ENCODE results near the gene LONP2. TPM values are rescaled to one million over a fixed set of nuclear protein-coding genes. Genes with fewer than 3 reads are reported as not detected.
"Not testable (repeated sequence)": the region's sequence is repeated elsewhere in the genome, so short reads cannot be mapped to it uniquely, and the experiment has no call there.

Gene LONP2
- total RNA-seq, 1 donor from 2014 or later: 50.7 TPM

GRCh38 chr16:48350736-48351135 lies 106.6 kb downstream of the LONP2 start:
- no peak overlapping the region for H3K4me3 ChIP-seq (ENCODE audit: insufficient read depth, low read depth, low read length)
- Mint-ChIP-seq H3K4me3 (ENCODE audit: unreplicated experiment) (no peak overlapping the region), H3K36me3 (ENCODE audit: low read depth, unreplicated experiment) (peaks cover 24% of the 10 kb centered on the region), H3K27ac (ENCODE audit: unreplicated experiment) (no peak overlapping the region), H3K27me3 (ENCODE audit: low read depth, unreplicated experiment) (no peaks in the 10 kb centered on the region), H3K9me3 (ENCODE audit: unreplicated experiment) (no peaks in the 10 kb centered on the region), H3K4me1 (ENCODE audit: low read depth, unreplicated experiment) (peaks cover 4% of the 10 kb centered on the region)
- peaks cover 18% of the 10 kb centered on the region for H4K20me1 ChIP-seq (ENCODE audit: insufficient read depth, low read length)
- peaks cover 27% of the 10 kb centered on the region for H3K36me3 ChIP-seq (ENCODE audit: insufficient read depth, low read length)
- no peak overlapping the region for H2AFZ ChIP-seq (ENCODE audit: low read depth, low read length)
- H3K4me2 ChIP-seq (ENCODE audit: low read length): no peak overlapping the region
- H3K79me2 ChIP-seq (ENCODE audit: insufficient read depth, low read length): peaks cover 13% of the 10 kb centered on the region
- DNase-seq (ENCODE audit: low read depth): no peak
- H3K9ac ChIP-seq (ENCODE audit: low read length): no peak overlapping the region
- H3K4me1 ChIP-seq (ENCODE audit: insufficient read depth, low read length): no peaks in the 10 kb centered on the region
- no peak for TF ChIP-seq EZH2 (IDR thresholded peaks at IDR 0.05; ENCODE audit: insufficient read depth, low read length)
- TF ChIP-seq CTCF (IDR thresholded peaks at IDR 0.05; ENCODE audit: insufficient read depth, low read depth, low read length): no peak
- FAIRE-seq: no peak
- H3K9me3 ChIP-seq (ENCODE audit: insufficient read depth, low read depth, low read length): no peaks in the 10 kb centered on the region
- H3K27ac ChIP-seq (ENCODE audit: low read depth, low read length): no peak overlapping the region
- no peaks in the 10 kb centered on the region for H3K27me3 ChIP-seq (ENCODE audit: insufficient read depth, low read length)

GRCh38 chr16:48352648-48353390 lies 108.7 kb downstream of the LONP2 start:
- H3K4me3 Mint-ChIP-seq (ENCODE audit: unreplicated experiment): no peak overlapping the region
- H3K27ac Mint-ChIP-seq (ENCODE audit: unreplicated experiment): no peak overlapping the region
- H3K4me2 ChIP-seq (ENCODE audit: low read length): no peak overlapping the region
- no peaks in the 10 kb centered on the region for H3K27me3 ChIP-seq (ENCODE audit: insufficient read depth, low read length)
- TF ChIP-seq CTCF (IDR thresholded peaks at IDR 0.05; ENCODE audit: insufficient read depth, low read depth, low read length) (no peak), EZH2 (IDR thresholded peaks at IDR 0.05; ENCODE audit: insufficient read depth, low read length) (no peak)
- no peak overlapping the region for H3K9ac ChIP-seq (ENCODE audit: low read length)
- peaks cover 20% of the 10 kb centered on the region for H3K36me3 Mint-ChIP-seq (ENCODE audit: low read depth, unreplicated experiment)
- peaks cover 27% of the 10 kb centered on the region for H3K36me3 ChIP-seq (ENCODE audit: insufficient read depth, low read length)
- no peaks in the 10 kb centered on the region for H3K9me3 ChIP-seq (ENCODE audit: insufficient read depth, low read depth, low read length)
- no peak for FAIRE-seq
- H3K4me3 ChIP-seq (ENCODE audit: insufficient read depth, low read depth, low read length): no peak overlapping the region
- no peak for DNase-seq (ENCODE audit: low read depth)
- peaks cover 32% of the 10 kb centered on the region for H4K20me1 ChIP-seq (ENCODE audit: insufficient read depth, low read length)
- H3K79me2 ChIP-seq (ENCODE audit: insufficient read depth, low read length): peaks cover 30% of the 10 kb centered on the region
- no peak overlapping the region for H3K27ac ChIP-seq (ENCODE audit: low read depth, low read length)
- H3K9me3 Mint-ChIP-seq (ENCODE audit: unreplicated experiment): no peaks in the 10 kb centered on the region
- no peak overlapping the region for H2AFZ ChIP-seq (ENCODE audit: low read depth, low read length)
- no peaks in the 10 kb centered on the region for H3K27me3 Mint-ChIP-seq (ENCODE audit: low read depth, unreplicated experiment)
- no peaks in the 10 kb centered on the region for H3K4me1 ChIP-seq (ENCODE audit: insufficient read depth, low read length)
- H3K4me1 Mint-ChIP-seq (ENCODE audit: low read depth, unreplicated experiment): peaks cover 4% of the 10 kb centered on the region

GRCh38 chr16:48353565-48354163 lies 109.6 kb downstream of the LONP2 start:
- no peak overlapping the region for H3K4me3 Mint-ChIP-seq (ENCODE audit: unreplicated experiment)
- H4K20me1 ChIP-seq (ENCODE audit: insufficient read depth, low read length): peaks cover 38% of the 10 kb centered on the region
- H3K4me1 ChIP-seq (ENCODE audit: insufficient read depth, low read length): no peaks in the 10 kb centered on the region
- no peak overlapping the region for H3K27ac ChIP-seq (ENCODE audit: low read depth, low read length)
- H3K4me1 Mint-ChIP-seq (ENCODE audit: low read depth, unreplicated experiment): peaks cover 4% of the 10 kb centered on the region
- no peak overlapping the region for H3K4me3 ChIP-seq (ENCODE audit: insufficient read depth, low read depth, low read length)
- H3K9ac ChIP-seq (ENCODE audit: low read length): no peak overlapping the region
- H3K9me3 ChIP-seq (ENCODE audit: insufficient read depth, low read depth, low read length): no peaks in the 10 kb centered on the region
- peaks cover 18% of the 10 kb centered on the region for H3K36me3 Mint-ChIP-seq (ENCODE audit: low read depth, unreplicated experiment)
- H3K27me3 Mint-ChIP-seq (ENCODE audit: low read depth, unreplicated experiment): no peaks in the 10 kb centered on the region
- TF ChIP-seq EZH2 (IDR thresholded peaks at IDR 0.05; ENCODE audit: insufficient read depth, low read length): no peak
- peak; percentile 89 for TF ChIP-seq CTCF (IDR thresholded peaks at IDR 0.05; ENCODE audit: insufficient read depth, low read depth, low read length)
- H3K36me3 ChIP-seq (ENCODE audit: insufficient read depth, low read length): peaks cover 25% of the 10 kb centered on the region
- peaks cover 38% of the 10 kb centered on the region for H3K79me2 ChIP-seq (ENCODE audit: insufficient read depth, low read length)
- no peak overlapping the region for H3K27ac Mint-ChIP-seq (ENCODE audit: unreplicated experiment)
- H3K4me2 ChIP-seq (ENCODE audit: low read length): no peak overlapping the region
- no peaks in the 10 kb centered on the region for H3K27me3 ChIP-seq (ENCODE audit: insufficient read depth, low read length)
- DNase-seq (ENCODE audit: low read depth) (peak; percentile 55), FAIRE-seq (peak; percentile 73)
- no peaks in the 10 kb centered on the region for H3K9me3 Mint-ChIP-seq (ENCODE audit: unreplicated experiment)
- no peak overlapping the region for H2AFZ ChIP-seq (ENCODE audit: low read depth, low read length)

GRCh38 chr16:48354385-48354784 lies 110.3 kb downstream of the LONP2 start:
- H3K27me3 Mint-ChIP-seq (ENCODE audit: low read depth, unreplicated experiment); H3K4me2 ChIP-seq (ENCODE audit: low read length); H3K9me3 Mint-ChIP-seq (ENCODE audit: unreplicated experiment); H3K4me3 ChIP-seq (ENCODE audit: insufficient read depth, low read depth, low read length); H3K9ac ChIP-seq (ENCODE audit: low read length); H2AFZ ChIP-seq (ENCODE audit: low read depth, low read length); H3K4me1 Mint-ChIP-seq (ENCODE audit: low read depth, unreplicated experiment); H3K27me3 ChIP-seq (ENCODE audit: insufficient read depth, low read length); H3K4me3 Mint-ChIP-seq (ENCODE audit: unreplicated experiment); H3K4me1 ChIP-seq (ENCODE audit: insufficient read depth, low read length); H3K9me3 ChIP-seq (ENCODE audit: insufficient read depth, low read depth, low read length); H3K27ac ChIP-seq (ENCODE audit: low read depth, low read length); DNase-seq (ENCODE audit: low read depth); FAIRE-seq: not testable (repeated sequence)
- H3K27ac Mint-ChIP-seq (ENCODE audit: unreplicated experiment): peak overlapping the region; percentile 53
- Histone ChIP-seq H3K79me2 (ENCODE audit: insufficient read depth, low read length) (peaks cover 45% of the 10 kb centered on the region), H4K20me1 (ENCODE audit: insufficient read depth, low read length) (peaks cover 41% of the 10 kb centered on the region), H3K36me3 (ENCODE audit: insufficient read depth, low read length) (peaks cover 25% of the 10 kb centered on the region)
- H3K36me3 Mint-ChIP-seq (ENCODE audit: low read depth, unreplicated experiment): peaks cover 15% of the 10 kb centered on the region

Data from astrocyte (in vitro differentiated cells and primary cell).